NCI-H774 (cell line): Measurements from ENCODE around the gene RASSF6.
"Not testable (repeated sequence)": the region's sequence is repeated elsewhere in the genome, so short reads cannot be mapped to it uniquely, and the experiment has no call there.

ENCODE experiments used
- DNase-seq: peaks from one replicate; lab custom pipeline; 2025; lab: John Stamatoyannopoulos, UW

Gene RASSF6

GRCh38 chr4:73575660-73576059 is 44.6 kb downstream of the RASSF6 start:
- DNase-seq: no peak

GRCh38 chr4:73573794-73574528 is 46.3 kb downstream of the RASSF6 start:
- peak; percentile 69 for DNase-seq

- not testable (repeated sequence) for DNase-seq
These were observed 69.4 kb downstream of the RASSF6 start for GRCh38 chr4:73550865-73551264.

- no peak for DNase-seq
These were observed 75.6 kb downstream of the RASSF6 start for GRCh38 chr4:73544620-73545019.

GRCh38 chr4:73541251-73541650 is 79.0 kb downstream of the RASSF6 start:
- no peak for DNase-seq

- no peak for DNase-seq
These were observed 79.4 kb downstream of the RASSF6 start for GRCh38 chr4:73540826-73541225.

- DNase-seq: no peak
These were observed 80.8 kb downstream of the RASSF6 start for GRCh38 chr4:73539386-73539785.

GRCh38 chr4:73538162-73538561 is 82.1 kb downstream of the RASSF6 start:
- DNase-seq: no peak

- no peak for DNase-seq
These were observed 86.5 kb downstream of the RASSF6 start for GRCh38 chr4:73533515-73534422.

- no peak for DNase-seq
These were observed 92.1 kb downstream of the RASSF6 start for GRCh38 chr4:73528171-73528570.

- DNase-seq: no peak
These were observed 93.0 kb downstream of the RASSF6 start for GRCh38 chr4:73527196-73527595.

GRCh38 chr4:73525611-73526010 is 94.6 kb downstream of the RASSF6 start:
- DNase-seq: no peak

- DNase-seq: no peak
These were observed 97.1 kb downstream of the RASSF6 start for GRCh38 chr4:73523126-73523525.
